MM.1S (cell line): ENCODE results near the gene DISC1.
"Not testable (repeated sequence)": the region's sequence is repeated elsewhere in the genome, so short reads cannot be mapped to it uniquely, and the experiment has no call there.

Experiments
- DNase-seq: peaks from one replicate; pipeline ENCODE4 v3.0.0-alpha.2; 2015
- H2AFZ ChIP-seq: fragments of 300-600 bp; sonication (generic); 2 replicates; pipeline ENCODE4 v1.6.0; 2016; ENCODE audit warnings: antibody characterized with exemption, low read length
- H3F3A ChIP-seq: fragments of 300-600 bp; sonication (generic); 2 replicates; pipeline ENCODE4 v1.6.1; 2016; ENCODE audit warnings: mild to moderate bottlenecking, antibody characterized with exemption, low read length, moderate library complexity, mixed read lengths; ENCODE audit not compliant: insufficient read depth
- H3K27ac ChIP-seq: fragments of 300-600 bp; sonication (generic); 2 replicates; pipeline ENCODE4 v1.5.1; 2016; ENCODE audit warnings: mild to moderate bottlenecking, low read length
- H3K27me3 ChIP-seq: fragments of 300-600 bp; sonication (generic); replicated peaks from 2 replicates; pipeline ENCODE4 v1.6.0; 2016; ENCODE audit warnings: low read length; ENCODE audit not compliant: insufficient read depth
- H3K36me3 ChIP-seq: fragments of 300-600 bp; sonication (generic); replicated peaks from 2 replicates; pipeline ENCODE4 v1.6.1; 2016; ENCODE audit warnings: mild to moderate bottlenecking, low read length, mixed read lengths; ENCODE audit not compliant: insufficient read depth
- H3K4me1 ChIP-seq: fragments of 300-600 bp; sonication (generic); 2 replicates; pipeline ENCODE4 v1.6.1; 2016; ENCODE audit warnings: low read length, mixed read lengths
- H3K4me2 ChIP-seq: fragments of 300-600 bp; sonication (generic); 2 replicates; pipeline ENCODE4 v1.6.0; 2016; ENCODE audit warnings: low read depth, low read length
- H3K4me3 ChIP-seq: fragments of 300-600 bp; sonication (generic); 2 replicates; pipeline ENCODE4 v1.5.1; 2016; ENCODE audit warnings: low read length, mixed read lengths
- H3K79me2 ChIP-seq: fragments of 300-600 bp; sonication (generic); 2 replicates; pipeline ENCODE4 v1.6.1; 2016; ENCODE audit warnings: mixed run types, low read length, mixed read lengths
- H3K9ac ChIP-seq: fragments of 300-600 bp; sonication (generic); 2 replicates; pipeline ENCODE4 v1.6.1; 2016; ENCODE audit warnings: low read length, mixed read lengths
- H3K9me2 ChIP-seq: fragments of 300-600 bp; sonication (generic); replicated peaks from 2 replicates; pipeline ENCODE4 v1.6.1; 2016; ENCODE audit warnings: mild to moderate bottlenecking, low read length, mixed read lengths; ENCODE audit not compliant: insufficient read depth
- H3K9me3 ChIP-seq: fragments of 300-600 bp; sonication (generic); replicated peaks from 2 replicates; pipeline ENCODE4 v1.6.1; 2016; ENCODE audit warnings: mild to moderate bottlenecking, low read length, mixed read lengths; ENCODE audit not compliant: insufficient read depth
- H4K20me1 ChIP-seq: fragments of 300-600 bp; sonication (generic); 2 replicates; pipeline ENCODE4 v1.6.1; 2016; ENCODE audit warnings: mild to moderate bottlenecking, low read length, moderate library complexity, mixed read lengths; ENCODE audit not compliant: insufficient read depth
- EZH2 ChIP-seq: fragments of 300-600 bp; sonication (generic); optimal IDR thresholded peaks from 2 replicates; pipeline ENCODE3; 2017; ENCODE audit warnings: low read depth, mild to moderate bottlenecking, antibody characterized with exemption, low read length, mixed read lengths
- EZH2phosphoT487 ChIP-seq: fragments of 300-600 bp; sonication (generic); IDR thresholded peaks from 2 replicates; pipeline ENCODE4 v1.6.1; 2018; ENCODE audit warnings: antibody characterized with exemption, low read length
- TF ChIP-seq, protein P1 (sequence below): fragments of 300-600 bp; sonication (generic); IDR thresholded peaks from 2 replicates; pipeline ENCODE4 v1.5.1; 2016; ENCODE audit warnings: antibody characterized with exemption, low read length, mixed read lengths

Gene DISC1

DNA sequence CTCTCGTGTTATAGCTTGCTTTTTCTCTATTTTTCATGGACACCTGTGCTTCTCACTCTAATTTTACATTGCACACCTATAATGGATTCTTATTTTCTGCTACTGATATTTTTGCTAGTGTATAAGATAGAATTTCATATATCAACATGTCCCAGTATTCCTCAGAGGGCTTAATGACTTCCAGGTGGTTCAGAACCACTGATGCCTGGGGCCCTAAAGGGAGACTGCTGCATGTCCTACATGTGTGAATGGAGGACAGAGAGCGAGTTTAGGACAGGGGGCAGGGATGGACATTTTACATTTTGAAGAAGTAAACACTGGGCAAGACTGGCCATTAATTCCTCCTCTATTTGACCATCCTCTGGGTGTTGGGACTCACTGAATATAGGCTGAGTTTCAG is 100.6 kb downstream of the DISC1 start:
- Histone ChIP-seq H3F3A (no peaks in the 10 kb centered on the region), H3K4me2 (no peak overlapping the region), H3K36me3 (no peaks in the 10 kb centered on the region), H3K27ac (no peak overlapping the region), H3K9ac (no peak overlapping the region), H3K27me3 (no peaks in the 10 kb centered on the region), H3K79me2 (no peaks in the 10 kb centered on the region), H2AFZ (no peak overlapping the region), H4K20me1 (no peaks in the 10 kb centered on the region), H3K9me2 (no peaks in the 10 kb centered on the region), H3K4me3 (no peak overlapping the region), H3K9me3 (no peaks in the 10 kb centered on the region), H3K4me1 (no peaks in the 10 kb centered on the region)
- DNase-seq = no peak
- TF ChIP-seq EZH2 (no peak), EZH2phosphoT487 (no peak)
- TF ChIP-seq, protein P1, sequence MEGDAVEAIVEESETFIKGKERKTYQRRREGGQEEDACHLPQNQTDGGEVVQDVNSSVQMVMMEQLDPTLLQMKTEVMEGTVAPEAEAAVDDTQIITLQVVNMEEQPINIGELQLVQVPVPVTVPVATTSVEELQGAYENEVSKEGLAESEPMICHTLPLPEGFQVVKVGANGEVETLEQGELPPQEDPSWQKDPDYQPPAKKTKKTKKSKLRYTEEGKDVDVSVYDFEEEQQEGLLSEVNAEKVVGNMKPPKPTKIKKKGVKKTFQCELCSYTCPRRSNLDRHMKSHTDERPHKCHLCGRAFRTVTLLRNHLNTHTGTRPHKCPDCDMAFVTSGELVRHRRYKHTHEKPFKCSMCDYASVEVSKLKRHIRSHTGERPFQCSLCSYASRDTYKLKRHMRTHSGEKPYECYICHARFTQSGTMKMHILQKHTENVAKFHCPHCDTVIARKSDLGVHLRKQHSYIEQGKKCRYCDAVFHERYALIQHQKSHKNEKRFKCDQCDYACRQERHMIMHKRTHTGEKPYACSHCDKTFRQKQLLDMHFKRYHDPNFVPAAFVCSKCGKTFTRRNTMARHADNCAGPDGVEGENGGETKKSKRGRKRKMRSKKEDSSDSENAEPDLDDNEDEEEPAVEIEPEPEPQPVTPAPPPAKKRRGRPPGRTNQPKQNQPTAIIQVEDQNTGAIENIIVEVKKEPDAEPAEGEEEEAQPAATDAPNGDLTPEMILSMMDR = no peak

DNA sequence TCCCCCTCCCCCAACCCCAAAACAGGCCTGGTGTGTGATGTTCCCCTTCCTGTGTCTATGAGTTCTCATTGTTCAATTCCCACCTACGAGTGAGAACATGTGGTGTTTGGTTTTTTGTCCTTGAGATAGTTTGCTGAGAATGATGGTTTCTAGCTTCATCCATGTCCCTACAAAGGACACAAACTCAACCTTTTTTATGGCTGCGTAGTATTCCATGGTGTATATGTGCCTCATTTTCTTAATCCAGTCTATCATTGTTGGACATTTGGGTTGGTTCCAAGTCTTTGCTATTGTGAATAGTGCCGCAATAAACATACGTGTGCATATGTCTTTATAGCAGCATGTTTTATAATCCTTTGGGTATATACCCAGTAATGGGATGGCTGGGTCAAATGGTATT is 102.4 kb downstream of the DISC1 start:
- H3K36me3 ChIP-seq, H3K27me3 ChIP-seq, H3K4me1 ChIP-seq, H3K9me3 ChIP-seq, H3F3A ChIP-seq, H2AFZ ChIP-seq, H3K27ac ChIP-seq, H3K4me3 ChIP-seq, H3K79me2 ChIP-seq, H3K9ac ChIP-seq, H4K20me1 ChIP-seq, H3K4me2 ChIP-seq, H3K9me2 ChIP-seq, DNase-seq: not testable (repeated sequence)

DNA sequence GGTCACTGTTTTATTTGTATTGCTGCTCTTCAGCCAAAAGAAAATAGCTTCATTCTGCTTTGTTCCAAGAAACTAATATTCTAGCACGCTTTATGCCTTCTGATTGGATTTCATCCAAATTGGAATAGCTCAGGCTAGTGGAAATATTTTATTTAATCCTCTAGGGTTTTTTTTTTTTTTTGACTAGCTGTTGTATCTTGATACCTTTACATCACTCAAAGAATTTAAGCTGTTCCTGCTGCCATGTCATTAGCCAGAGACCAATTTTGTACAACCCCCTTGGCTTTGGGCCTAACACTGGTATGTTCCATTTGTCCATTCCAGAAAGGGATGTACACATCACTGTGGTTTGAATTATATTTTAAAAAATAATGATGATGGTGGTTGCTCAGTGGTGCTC is 103.0 kb downstream of the DISC1 start:
- H3K27ac ChIP-seq = no peak overlapping the region
- H3K4me2 ChIP-seq = no peak overlapping the region

DNA sequence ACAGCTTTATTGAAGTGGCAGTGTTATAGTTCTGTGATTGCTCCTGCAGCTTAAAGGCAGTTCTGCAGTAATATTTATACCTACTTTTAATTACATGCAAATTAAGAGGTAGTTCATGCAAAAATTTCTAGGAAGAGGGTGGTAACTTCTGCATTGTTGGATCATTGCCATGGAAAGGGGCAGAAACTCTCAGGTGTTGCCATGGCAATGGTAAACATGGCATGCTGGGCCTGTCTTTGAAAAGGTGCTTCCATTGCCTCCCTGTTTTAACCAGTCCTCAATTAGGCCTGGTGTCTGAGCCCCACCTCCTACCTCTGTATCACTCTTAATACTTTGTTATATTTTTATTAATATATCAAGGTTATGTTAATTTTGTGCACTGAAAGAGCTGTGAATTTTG is 104.7 kb downstream of the DISC1 start:
- no peak overlapping the region for H3K4me2 ChIP-seq
- H3K9me2 ChIP-seq = no peaks in the 10 kb centered on the region
- H3F3A ChIP-seq = no peaks in the 10 kb centered on the region
- no peak overlapping the region for H3K27ac ChIP-seq
- H3K27me3 ChIP-seq = no peaks in the 10 kb centered on the region
- H3K36me3 ChIP-seq = no peaks in the 10 kb centered on the region
- H3K4me1 ChIP-seq = no peaks in the 10 kb centered on the region
- no peaks in the 10 kb centered on the region for H4K20me1 ChIP-seq
- H2AFZ ChIP-seq = no peak overlapping the region
- TF ChIP-seq EZH2 (no peak), EZH2phosphoT487 (no peak)
- TF ChIP-seq, protein P1 = no peak
- no peak for DNase-seq
- H3K9me3 ChIP-seq = no peaks in the 10 kb centered on the region
- no peak overlapping the region for H3K9ac ChIP-seq
- no peaks in the 10 kb centered on the region for H3K79me2 ChIP-seq
- H3K4me3 ChIP-seq = no peak overlapping the region

More for the DNA sequence above, 103.0 kb downstream of the DISC1 start:
- DNase-seq = no peak
- no peak overlapping the region for H2AFZ ChIP-seq
- H3F3A ChIP-seq = no peaks in the 10 kb centered on the region
- H3K9ac ChIP-seq = no peak overlapping the region
- no peaks in the 10 kb centered on the region for H4K20me1 ChIP-seq
- TF ChIP-seq, protein P1 = no peak
- TF ChIP-seq EZH2phosphoT487 (no peak), EZH2 (no peak)
- no peaks in the 10 kb centered on the region for H3K9me3 ChIP-seq
- H3K79me2 ChIP-seq = no peaks in the 10 kb centered on the region
- no peaks in the 10 kb centered on the region for H3K9me2 ChIP-seq
- no peaks in the 10 kb centered on the region for H3K36me3 ChIP-seq
- H3K27me3 ChIP-seq = no peaks in the 10 kb centered on the region
- no peak overlapping the region for H3K4me3 ChIP-seq
- no peaks in the 10 kb centered on the region for H3K4me1 ChIP-seq
